ENCODE data around the gene SAMD3.

DNA sequence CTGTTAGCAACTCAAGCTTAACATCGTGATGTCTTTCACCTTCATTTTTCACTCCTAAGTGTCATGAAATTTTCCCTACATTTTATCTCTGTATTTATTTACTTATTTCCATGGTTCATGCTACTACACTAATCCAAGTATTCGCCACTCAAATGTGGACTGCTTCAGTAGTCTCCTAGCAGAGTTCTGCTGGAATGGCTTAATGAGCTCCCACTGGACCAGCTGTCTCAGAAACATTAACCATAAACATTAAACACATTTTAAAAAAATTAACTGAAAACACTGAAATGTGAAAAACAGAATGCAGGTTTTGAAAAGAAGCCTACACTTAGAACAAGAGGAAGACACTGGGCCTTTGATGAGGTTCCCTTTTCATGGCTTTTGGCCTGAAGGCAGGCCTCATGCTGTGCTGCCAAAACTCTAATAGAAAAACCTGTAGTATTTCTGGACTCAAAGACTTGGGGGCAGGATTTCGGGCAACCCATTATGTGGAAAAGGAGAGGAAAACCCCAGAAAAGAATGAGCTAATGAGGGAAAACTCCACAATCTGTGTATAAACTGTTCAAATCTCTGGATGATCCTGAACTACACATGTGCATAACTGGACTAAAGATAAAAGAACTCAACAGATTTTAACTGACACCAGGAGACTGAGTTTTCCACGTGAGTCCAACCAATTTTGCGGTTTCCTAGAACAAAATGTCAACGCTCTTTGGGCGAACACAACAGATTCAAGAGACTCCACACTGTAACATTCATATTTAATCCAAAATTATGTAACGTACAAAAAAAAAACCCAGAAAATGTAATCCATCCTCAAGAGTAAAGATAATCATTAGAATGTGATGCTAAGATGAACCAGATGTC is 33.0 kb downstream of the SAMD3 start:
- no peak for TF ChIP-seq CTCF (IDR thresholded peaks at IDR 0.05)
- no peak for TF ChIP-seq POLR2A (IDR thresholded peaks at IDR 0.05)

All from adrenal gland (tissue), 5 donors.